Gastrocnemius medialis (tissue), 4 donors: Measurements from ENCODE around the gene DIPK1B. TPM values are rescaled to one million over a fixed set of nuclear protein-coding genes. Genes with fewer than 3 reads are reported as not detected.
A peak's percentile ranks its signal among the peaks of the same experiment; 100 is the strongest.

Experiments
- ATAC-seq, 2 donors: fragments of 150-250 bp; one replicate each; pipeline ENCODE4 v1.9.1; 2016
- DNase-seq, 2 donors: peaks; one replicate each; pipeline ENCODE4 v3.0.0-alpha.2; 2019
- H3K27ac ChIP-seq, 4 donors: fragments of 200-600 bp; sonication (generic); 1 replicate in 1 of 4; 2 replicates in 3 of 4; pipeline ENCODE4 v1.5.1; 2016 to 2018; ENCODE audit warnings: mild to moderate bottlenecking in 2 of 4, moderate library complexity in 1 of 4
- H3K27me3 ChIP-seq, 3 donors: fragments of 200-600 bp; sonication (generic) in 2 of 3; 1 replicate in 1 of 3; 2 replicates in 2 of 3; pipeline versions ENCODE4 v1.5.1 to v1.6.0; 2016 to 2019; ENCODE audit warnings: mild to moderate bottlenecking in 1 of 3, moderate library complexity in 1 of 3
- H3K36me3 ChIP-seq, 2 donors: fragments of 200-600 bp; sonication (generic) in 1 of 2; one replicate each; pipeline ENCODE4 v1.5.1; 2017 to 2018
- H3K4me1 ChIP-seq, 2 donors: fragments of 200-600 bp; sonication (generic) in 1 of 2; one replicate each; pipeline ENCODE4 v1.5.1; 2016 to 2017; ENCODE audit warnings: mild to moderate bottlenecking in 2 of 2
- H3K4me3 ChIP-seq, 4 donors: fragments of 200-600 bp; sonication (generic) in 3 of 4; 1 replicate in 1 of 4; 2 replicates in 3 of 4; pipeline ENCODE4 v1.5.1; 2016 to 2019; ENCODE audit warnings: mild to moderate bottlenecking in 2 of 4
- H3K9me3 ChIP-seq, 3 donors: fragments of 200-600 bp; sonication (generic) in 2 of 3; 1 replicate in 1 of 3; 2 replicates in 2 of 3; pipeline ENCODE4 v1.5.1; 2016 to 2019
- CTCF ChIP-seq, 5 experiments: fragments of 450-650 bp in 3 of 5; fragments of 200-600 bp in 2 of 5; sonication (generic) in 2 of 5; IDR thresholded peaks in 4 of 5; conservative IDR thresholded peaks in 1 of 5; 1 replicate in 4 of 5; 2 replicates in 1 of 5; pipeline ENCODE4 v1.5.1; 2016 to 2019; ENCODE audit warnings: antibody characterized with exemption in 5 of 5, mild to moderate bottlenecking in 3 of 5, moderate library complexity in 3 of 5
- POLR2A ChIP-seq, 2 donors: fragments of 450-650 bp; IDR thresholded peaks; one replicate each; pipeline ENCODE4 v1.6.1; 2017; ENCODE audit warnings: antibody characterized with exemption in 2 of 2, mild to moderate bottlenecking in 2 of 2, moderate library complexity in 2 of 2
- in situ Hi-C, 4 donors: fragments of 200-750 bp; cut with MboI; loops; one replicate each; pipeline versions ENCODE4 v1.15.0 to v1.8.0; 2017; ENCODE audit warnings: low sequenced_read_pairs in 4 of 4
- intact Hi-C: fragments of 100-400 bp; cut with DNase I; formaldehyde crosslinking; loops from one replicate; pipeline ENCODE4 v1.15.1; 2023; ENCODE audit warnings: low total_unique reads
- total RNA-seq, 4 donors: library from RNA; depleted of rRNA; stranded (reverse); fragments of >200 nt; gene quantifications; one replicate each; pipeline versions ENCODE4 v1.1.0 to v1.2.3, GENCODE V29; 2016

Gene DIPK1B
- total RNA-seq, 4 donors from 2014 or later: 1.8 to 4.6 (median 3.8) TPM

- no peak for DNase-seq
- H3K27me3 ChIP-seq: peaks cover 26 to 42% (median 39%) of the 10 kb centered on the region in 3 donors
- H3K36me3 ChIP-seq: no peaks in the 10 kb centered on the region
- no peak overlapping the region for H3K27ac ChIP-seq
- intact Hi-C loops (no loop called here), in situ Hi-C loops (no loop called here)
- H3K9me3 ChIP-seq: no peaks in the 10 kb centered on the region
- no peak for TF ChIP-seq POLR2A (IDR thresholded peaks at IDR 0.05)
- TF ChIP-seq CTCF (IDR thresholded peaks at IDR 0.05 in 4 of 5, conservative IDR thresholded peaks at IDR 0.05 in 1 of 5): no peak
- H3K4me3 ChIP-seq: peak overlapping the region in 2 of 4 donors; percentile 33 to 40
- H3K4me1 ChIP-seq: no peaks in the 10 kb centered on the region
- no peak for ATAC-seq
These were observed 32.4 kb downstream of the DIPK1B start for GRCh38 chr9:136744773-136745172.

GRCh38 chr9:136745389-136746154 lies 33.2 kb downstream of the DIPK1B start:
- Histone ChIP-seq H3K4me3 (peak overlapping the region; percentile 10 to 40 (median 25)), H3K27ac (peak overlapping the region in 3 of 4 donors; percentile 53 to 57 (median 55)), H3K36me3 (no peaks in the 10 kb centered on the region), H3K9me3 (no peaks in the 10 kb centered on the region), H3K27me3 (peaks cover 25 to 34% (median 31%) of the 10 kb centered on the region in 3 donors), H3K4me1 (peaks cover 0 to 2% of the 10 kb centered on the region in 2 donors)
- DNase-seq (no peak), ATAC-seq (no peak)
- in situ Hi-C loops (no loop called here), intact Hi-C loops (no loop called here)
- TF ChIP-seq CTCF (IDR thresholded peaks at IDR 0.05 in 4 of 5, conservative IDR thresholded peaks at IDR 0.05 in 1 of 5): no peak
- no peak for TF ChIP-seq POLR2A (IDR thresholded peaks at IDR 0.05)

GRCh38 chr9:136746155-136746490 lies 33.8 kb downstream of the DIPK1B start:
- H3K4me3 ChIP-seq: peak overlapping the region in 1 of 4 donors; percentile 40
- peaks cover 0 to 3% of the 10 kb centered on the region in 2 donors for H3K4me1 ChIP-seq
- no peaks in the 10 kb centered on the region for H3K36me3 ChIP-seq
- DNase-seq (no peak), ATAC-seq (no peak)
- no peaks in the 10 kb centered on the region for H3K9me3 ChIP-seq
- no peak for TF ChIP-seq CTCF (IDR thresholded peaks at IDR 0.05 in 4 of 5, conservative IDR thresholded peaks at IDR 0.05 in 1 of 5)
- TF ChIP-seq POLR2A (IDR thresholded peaks at IDR 0.05): no peak
- peaks cover 20 to 29% (median 26%) of the 10 kb centered on the region in 3 donors for H3K27me3 ChIP-seq
- in situ Hi-C loops (no loop called here), intact Hi-C loops (no loop called here)
- H3K27ac ChIP-seq: peak overlapping the region in 1 of 4 donors; percentile 55

- Histone ChIP-seq H3K27me3 (peaks cover 16 to 24% (median 21%) of the 10 kb centered on the region in 3 donors), H3K4me1 (peaks cover 0 to 3% of the 10 kb centered on the region in 2 donors), H3K9me3 (no peaks in the 10 kb centered on the region), H3K4me3 (no peak overlapping the region), H3K36me3 (no peaks in the 10 kb centered on the region), H3K27ac (no peak overlapping the region)
- in situ Hi-C loops: no loop called here
- no peak for ATAC-seq
- intact Hi-C loops: no loop called here
- no peak for DNase-seq
- TF ChIP-seq POLR2A (IDR thresholded peaks at IDR 0.05): no peak
- TF ChIP-seq CTCF (IDR thresholded peaks at IDR 0.05 in 4 of 5, conservative IDR thresholded peaks at IDR 0.05 in 1 of 5): no peak
These were observed 34.2 kb downstream of the DIPK1B start for GRCh38 chr9:136746621-136747020.
